HL-60 (cell line): Measurements from ENCODE around the gene RELN.

ENCODE experiments used
- DNase-seq, 2 experiments: peaks; one replicate each; pipeline ENCODE4 v3.0.0-alpha.2; 2010 to 2020; ENCODE audit warnings: low read depth in 1 of 2, low spot score in 1 of 2
- H3K27ac ChIP-seq: fragments of 250-450 bp; sonication (Bioruptor Pico); replicated peaks from 2 replicates; pipeline ENCODE4 v1.5.1; 2020; ENCODE audit warnings: mild to moderate bottlenecking, moderate library complexity
- H3K27me3 ChIP-seq: fragments of 250-450 bp; sonication (Bioruptor Pico); 2 replicates; pipeline ENCODE4 v1.5.1; 2021; ENCODE audit warnings: mild to moderate bottlenecking, moderate library complexity; ENCODE audit not compliant: insufficient read depth, poor library complexity, severe bottlenecking
- H3K4me3 ChIP-seq: replicated peaks from 2 replicates; pipeline ENCODE4 v1.5.1; 2011; ENCODE audit warnings: mild to moderate bottlenecking, control low read depth, low read length; ENCODE audit not compliant: insufficient read depth
- CTCF ChIP-seq: IDR thresholded peaks from one replicate; pipeline ENCODE4 v1.5.1; 2011; ENCODE audit warnings: low read length, control low read depth, inconsistent platforms; ENCODE audit not compliant: insufficient read depth
- GABPA ChIP-seq: IDR thresholded peaks from 2 replicates; pipeline ENCODE4 v1.6.1; 2012; ENCODE audit warnings: low read depth
- POLR2AphosphoS5 ChIP-seq: IDR thresholded peaks from 2 replicates; pipeline ENCODE4 v1.6.1; 2012; ENCODE audit warnings: low read depth
- REST ChIP-seq: IDR thresholded peaks from 2 replicates; pipeline ENCODE4 v1.6.1; 2012; ENCODE audit warnings: low read depth; ENCODE audit not compliant: insufficient replicate concordance
- SPI1 ChIP-seq: IDR thresholded peaks from 2 replicates; pipeline ENCODE4 v1.6.1; 2012; ENCODE audit warnings: low read depth, mild to moderate bottlenecking, borderline replicate concordance

The RELN gene

GRCh38 chr7:103571586-103571985, 417.9 kb downstream of the RELN start:
- Histone ChIP-seq H3K27me3 (no peaks in the 10 kb centered on the region), H3K27ac (no peak overlapping the region), H3K4me3 (no peak overlapping the region)
- TF ChIP-seq POLR2AphosphoS5 (no peak), REST (no peak), SPI1 (no peak), CTCF (no peak), GABPA (no peak)
- no peak for DNase-seq

GRCh38 chr7:103569621-103570305, 419.7 kb downstream of the RELN start:
- TF ChIP-seq POLR2AphosphoS5 (no peak), SPI1 (no peak), REST (no peak), CTCF (no peak), GABPA (no peak)
- no peak overlapping the region for H3K27ac ChIP-seq
- no peaks in the 10 kb centered on the region for H3K27me3 ChIP-seq
- no peak for DNase-seq
- no peak overlapping the region for H3K4me3 ChIP-seq

GRCh38 chr7:103564416-103564815, 425.0 kb downstream of the RELN start:
- TF ChIP-seq POLR2AphosphoS5 (no peak), REST (no peak), SPI1 (no peak), GABPA (no peak), CTCF (no peak)
- H3K27ac ChIP-seq = no peak overlapping the region
- H3K27me3 ChIP-seq = no peaks in the 10 kb centered on the region
- H3K4me3 ChIP-seq = no peak overlapping the region
- no peak for DNase-seq
